Stomach smooth muscle (tissue), 2 donors: ENCODE results near the gene TBC1D10B.
A peak's percentile ranks its signal among the peaks of the same experiment; 100 is the strongest.
"Not testable (repeated sequence)": the region's sequence is repeated elsewhere in the genome, so short reads cannot be mapped to it uniquely, and the experiment has no call there.

Source experiments
- H3K27ac ChIP-seq: one replicate; pipeline ENCODE4 v1.7.0; 2013; ENCODE audit warnings: mild to moderate bottlenecking, low read length, inconsistent platforms
- H3K27me3 ChIP-seq, 2 donors: one replicate each; pipeline ENCODE4 v1.7.0; 2013; ENCODE audit warnings: low read length in 2 of 2; ENCODE audit not compliant: insufficient read depth in 2 of 2, control insufficient read depth in 1 of 2
- H3K36me3 ChIP-seq, 2 donors: one replicate each; pipeline ENCODE4 v1.7.0; 2013; ENCODE audit warnings: low read length in 2 of 2; ENCODE audit not compliant: control insufficient read depth in 2 of 2, insufficient read depth in 2 of 2
- H3K4me1 ChIP-seq: one replicate; pipeline ENCODE4 v1.7.0; 2013; ENCODE audit warnings: low read length; ENCODE audit not compliant: control insufficient read depth, insufficient read depth
- H3K4me3 ChIP-seq, 2 donors: one replicate each; pipeline ENCODE4 v1.7.0; 2013; ENCODE audit warnings: low read length in 2 of 2
- H3K9ac ChIP-seq, 2 donors: one replicate each; pipeline ENCODE4 v1.7.0; 2013; ENCODE audit warnings: low read length in 2 of 2, mild to moderate bottlenecking in 1 of 2
- H3K9me3 ChIP-seq, 2 donors: one replicate each; pipeline ENCODE4 v1.7.0; 2013; ENCODE audit warnings: low read length in 2 of 2; ENCODE audit not compliant: control insufficient read depth in 2 of 2
- donor health status: healthy.
- donor health status: Pancreatic carcinoma.

Gene TBC1D10B

GRCh38 chr16:30351586-30352419, 18.5 kb downstream of the TBC1D10B start:
- no peaks in the 10 kb centered on the region for H3K27me3 ChIP-seq
- H3K9me3 ChIP-seq = no peaks in the 10 kb centered on the region
- peak overlapping the region; percentile 97 for H3K27ac ChIP-seq
- H3K36me3 ChIP-seq = peaks cover 18 to 23% of the 10 kb centered on the region in 2 donors
- peak overlapping the region; percentile 34 to 55 for H3K9ac ChIP-seq
- H3K4me1 ChIP-seq = peaks cover 51% of the 10 kb centered on the region
- H3K4me3 ChIP-seq = peak overlapping the region in 1 of 2 donors; percentile 47

- Histone ChIP-seq H3K4me1 (peaks cover 43% of the 10 kb centered on the region), H3K36me3 (peaks cover 18 to 23% of the 10 kb centered on the region in 2 donors), H3K9me3 (no peaks in the 10 kb centered on the region), H3K4me3 (no peak overlapping the region), H3K27ac (no peak overlapping the region), H3K27me3 (no peaks in the 10 kb centered on the region), H3K9ac (no peak overlapping the region)
These were observed 19.3 kb downstream of the TBC1D10B start for GRCh38 chr16:30351001-30351441.

GRCh38 chr16:30350134-30350871, 20.0 kb downstream of the TBC1D10B start:
- Histone ChIP-seq H3K4me3 (no peak overlapping the region), H3K9ac (no peak overlapping the region), H3K4me1 (peaks cover 36% of the 10 kb centered on the region), H3K36me3 (peaks cover 18 to 23% of the 10 kb centered on the region in 2 donors), H3K9me3 (no peaks in the 10 kb centered on the region), H3K27me3 (no peaks in the 10 kb centered on the region), H3K27ac (peak overlapping the region; percentile 31)

- H3K36me3 ChIP-seq = peaks cover 18 to 23% of the 10 kb centered on the region in 2 donors
- no peak overlapping the region for H3K27ac ChIP-seq
These were observed 20.6 kb downstream of the TBC1D10B start for GRCh38 chr16:30349675-30350074.

GRCh38 chr16:30348929-30349328, 21.4 kb downstream of the TBC1D10B start:
- H3K27ac ChIP-seq = no peak overlapping the region
- H3K9ac ChIP-seq = no peak overlapping the region
- no peaks in the 10 kb centered on the region for H3K27me3 ChIP-seq
- no peaks in the 10 kb centered on the region for H3K9me3 ChIP-seq
- peaks cover 18 to 23% of the 10 kb centered on the region in 2 donors for H3K36me3 ChIP-seq
- H3K4me1 ChIP-seq = peaks cover 25% of the 10 kb centered on the region
- H3K4me3 ChIP-seq = no peak overlapping the region

More at GRCh38 chr16:30349675-30350074, 20.6 kb downstream of the TBC1D10B start:
- Histone ChIP-seq H3K27me3 (no peaks in the 10 kb centered on the region), H3K9ac (no peak overlapping the region), H3K4me1 (peaks cover 32% of the 10 kb centered on the region), H3K4me3 (no peak overlapping the region), H3K9me3 (no peaks in the 10 kb centered on the region)

- no peak overlapping the region for H3K27ac ChIP-seq
- H3K36me3 ChIP-seq = peaks cover 12 to 20% of the 10 kb centered on the region in 2 donors
- no peaks in the 10 kb centered on the region for H3K9me3 ChIP-seq
- H3K4me3 ChIP-seq = no peak overlapping the region
- H3K4me1 ChIP-seq = peaks cover 17% of the 10 kb centered on the region
- no peaks in the 10 kb centered on the region for H3K27me3 ChIP-seq
- H3K9ac ChIP-seq = no peak overlapping the region
These were observed 22.2 kb downstream of the TBC1D10B start for GRCh38 chr16:30348113-30348512.

- Histone ChIP-seq H3K27ac (no peak overlapping the region), H3K4me3 (no peak overlapping the region), H3K9me3 (no peaks in the 10 kb centered on the region), H3K4me1 (no peaks in the 10 kb centered on the region), H3K9ac (no peak overlapping the region), H3K27me3 (no peaks in the 10 kb centered on the region), H3K36me3 (peaks cover 11 to 12% of the 10 kb centered on the region in 2 donors)
These were observed 24.0 kb downstream of the TBC1D10B start for GRCh38 chr16:30346286-30346685.

GRCh38 chr16:30343491-30343820, 26.8 kb downstream of the TBC1D10B start:
- not testable (repeated sequence) for H3K9ac ChIP-seq, H3K4me3 ChIP-seq, H3K9me3 ChIP-seq, H3K27ac ChIP-seq, H3K4me1 ChIP-seq, H3K36me3 ChIP-seq, H3K27me3 ChIP-seq

- no peaks in the 10 kb centered on the region for H3K36me3 ChIP-seq
- H3K27me3 ChIP-seq = no peaks in the 10 kb centered on the region
- H3K4me3 ChIP-seq = no peak overlapping the region
- H3K27ac ChIP-seq = no peak overlapping the region
- H3K9me3 ChIP-seq = no peaks in the 10 kb centered on the region
- no peaks in the 10 kb centered on the region for H3K4me1 ChIP-seq
- H3K9ac ChIP-seq = no peak overlapping the region
These were observed 27.4 kb downstream of the TBC1D10B start for GRCh38 chr16:30342751-30343490.

GRCh38 chr16:30341971-30342370, 28.3 kb downstream of the TBC1D10B start:
- H3K27ac ChIP-seq, H3K9me3 ChIP-seq, H3K27me3 ChIP-seq, H3K4me3 ChIP-seq, H3K4me1 ChIP-seq, H3K36me3 ChIP-seq, H3K9ac ChIP-seq: not testable (repeated sequence)
